SK-N-SH (cell line): ENCODE measurements around the gene APP.

Experiments
- EP300 ChIP-seq, 2 experiments: IDR thresholded peaks; 2 replicates each; pipeline versions ENCODE4 v1.4.0 to v1.6.1; 2012; ENCODE audit warnings: borderline replicate concordance in 1 of 2, low read depth in 1 of 2, low read length in 1 of 2
- RAD21 ChIP-seq: IDR thresholded peaks from 2 replicates; pipeline ENCODE4 v1.6.1; 2012; ENCODE audit warnings: mild to moderate bottlenecking, low read length
- REST ChIP-seq: IDR thresholded peaks from 2 replicates; pipeline ENCODE4 v1.6.1; 2012; ENCODE audit warnings: mild to moderate bottlenecking, low read depth, low read length, moderate library complexity
- TAF1 ChIP-seq: IDR thresholded peaks from 2 replicates; pipeline ENCODE4 v1.6.1; 2012; ENCODE audit warnings: low read depth, mild to moderate bottlenecking, low read length, moderate library complexity, borderline replicate concordance
- TF ChIP-seq, protein P1 (sequence below): IDR thresholded peaks from 2 replicates; pipeline ENCODE4 v1.4.0; 2012; ENCODE audit warnings: low read depth, borderline replicate concordance
- TF ChIP-seq, protein P2 (sequence below): fragments of 200-600 bp; sonication (generic); IDR thresholded peaks from 2 replicates; pipeline ENCODE4 v1.6.1; 2017; ENCODE audit warnings: antibody characterized with exemption, mild to moderate bottlenecking, moderate library complexity

DNA sequence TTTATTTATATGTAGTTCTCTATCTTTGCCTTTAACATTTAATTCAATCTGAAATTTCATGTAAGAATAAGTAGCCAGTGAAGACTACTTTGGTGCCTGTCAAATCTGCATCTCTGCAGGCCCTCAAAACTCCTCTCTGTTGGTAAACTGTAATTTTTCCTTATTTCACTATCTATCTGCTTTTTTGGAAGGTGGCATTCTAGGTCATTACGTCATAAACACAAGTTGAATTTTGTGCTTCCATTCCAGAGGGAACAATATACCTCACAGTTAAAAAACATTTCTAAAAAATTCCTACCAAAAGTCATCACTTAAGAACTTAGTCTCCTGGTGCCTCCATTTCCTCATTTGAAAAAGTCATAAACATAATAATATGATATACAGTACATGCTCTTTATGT, 259.8 kb downstream of the APP start:
- no peak for TF ChIP-seq EP300 (IDR thresholded peaks at IDR 0.05; ENCODE audit: borderline replicate concordance in 1 of 2, low read depth in 1 of 2, low read length in 1 of 2)
- TF ChIP-seq, protein P1, sequence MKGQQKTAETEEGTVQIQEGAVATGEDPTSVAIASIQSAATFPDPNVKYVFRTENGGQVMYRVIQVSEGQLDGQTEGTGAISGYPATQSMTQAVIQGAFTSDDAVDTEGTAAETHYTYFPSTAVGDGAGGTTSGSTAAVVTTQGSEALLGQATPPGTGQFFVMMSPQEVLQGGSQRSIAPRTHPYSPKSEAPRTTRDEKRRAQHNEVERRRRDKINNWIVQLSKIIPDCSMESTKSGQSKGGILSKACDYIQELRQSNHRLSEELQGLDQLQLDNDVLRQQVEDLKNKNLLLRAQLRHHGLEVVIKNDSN = no peak
- TF ChIP-seq RAD21 = no peak
- TF ChIP-seq, protein P2, sequence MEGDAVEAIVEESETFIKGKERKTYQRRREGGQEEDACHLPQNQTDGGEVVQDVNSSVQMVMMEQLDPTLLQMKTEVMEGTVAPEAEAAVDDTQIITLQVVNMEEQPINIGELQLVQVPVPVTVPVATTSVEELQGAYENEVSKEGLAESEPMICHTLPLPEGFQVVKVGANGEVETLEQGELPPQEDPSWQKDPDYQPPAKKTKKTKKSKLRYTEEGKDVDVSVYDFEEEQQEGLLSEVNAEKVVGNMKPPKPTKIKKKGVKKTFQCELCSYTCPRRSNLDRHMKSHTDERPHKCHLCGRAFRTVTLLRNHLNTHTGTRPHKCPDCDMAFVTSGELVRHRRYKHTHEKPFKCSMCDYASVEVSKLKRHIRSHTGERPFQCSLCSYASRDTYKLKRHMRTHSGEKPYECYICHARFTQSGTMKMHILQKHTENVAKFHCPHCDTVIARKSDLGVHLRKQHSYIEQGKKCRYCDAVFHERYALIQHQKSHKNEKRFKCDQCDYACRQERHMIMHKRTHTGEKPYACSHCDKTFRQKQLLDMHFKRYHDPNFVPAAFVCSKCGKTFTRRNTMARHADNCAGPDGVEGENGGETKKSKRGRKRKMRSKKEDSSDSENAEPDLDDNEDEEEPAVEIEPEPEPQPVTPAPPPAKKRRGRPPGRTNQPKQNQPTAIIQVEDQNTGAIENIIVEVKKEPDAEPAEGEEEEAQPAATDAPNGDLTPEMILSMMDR = no peak
- no peak for TF ChIP-seq TAF1
- TF ChIP-seq REST = no peak
